ENCODE measurements around the gene CTSC. TPM values are rescaled to one million over a fixed set of nuclear protein-coding genes. Genes with fewer than 3 reads are reported as not detected.

Gene CTSC
- total RNA-seq, 1 experiment from 2014 or later = 38.0 TPM

DNA sequence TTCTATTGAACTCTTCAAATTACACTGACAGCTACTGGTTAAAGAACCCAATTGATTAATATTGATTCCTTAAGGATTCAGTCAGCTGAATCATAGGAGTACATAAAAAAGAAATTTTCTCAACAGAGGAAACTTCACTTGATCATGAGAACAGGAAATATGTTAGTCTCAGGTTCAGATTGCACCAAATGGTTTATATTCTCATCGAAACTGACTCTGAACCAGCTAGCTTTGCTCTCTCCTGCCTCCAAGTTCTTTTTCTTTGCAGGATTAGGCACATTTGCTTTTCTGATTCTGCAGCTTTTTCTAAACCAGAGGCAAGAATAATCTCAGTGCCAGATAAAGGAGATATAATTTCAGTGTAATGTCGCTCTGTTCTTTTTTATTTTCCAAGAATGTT lies 33.2 kb upstream of the CTSC start:
- Histone ChIP-seq H4K20me1 (ENCODE audit: insufficient read depth) (no peaks in the 10 kb centered on the region), H3K27ac (ENCODE audit: low read depth, low read length) (no peak overlapping the region), H2AFZ (ENCODE audit: low read depth, low read length, poor library complexity, severe bottlenecking) (no peak overlapping the region), H3K4me3 (replicated peaks in 1 of 2; ENCODE audit: low read depth in 1 of 2, low read length in 2 of 2) (no peak overlapping the region), H3K9ac (ENCODE audit: low read length) (no peak overlapping the region), H3K36me3 (ENCODE audit: control insufficient read depth in 1 of 2, insufficient read depth in 2 of 2, low read length in 2 of 2) (no peaks in the 10 kb centered on the region), H3K9me2 (ENCODE audit: insufficient read depth) (no peaks in the 10 kb centered on the region), H3K4me1 (ENCODE audit: control insufficient read depth in 1 of 2, insufficient read depth in 2 of 2, low read length in 2 of 2) (no peaks in the 10 kb centered on the region), H3K9me3 (ENCODE audit: control insufficient read depth in 1 of 2, insufficient read depth in 1 of 2, low read depth in 1 of 2, low read length in 2 of 2) (no peaks in the 10 kb centered on the region), H3K4me2 (ENCODE audit: low read length) (no peak overlapping the region), H3K27me3 (ENCODE audit: insufficient read depth, low read length) (no peaks in the 10 kb centered on the region), H3K79me2 (ENCODE audit: insufficient read depth, low read length) (no peaks in the 10 kb centered on the region)
- no peak for ATAC-seq
- ChIA-PET RAD21 (ENCODE audit: low non-redundant PET in 1 of 2, low total read pairs in 2 of 2, uncharacterized antibody in 2 of 2, unreplicated experiment in 2 of 2) (no interaction called here), CTCF (no interaction called here), POLR2A (no interaction called here)
- intact Hi-C loops (cut with micrococcal nuclease) = no loop called here
- BruUV-seq (replicated peaks) = no TSS peak
- no peak for TF ChIP-seq EGR1 (IDR thresholded peaks at IDR 0.05; ENCODE audit: low read depth)
- no peak for TF ChIP-seq SIN3A (IDR thresholded peaks at IDR 0.05; ENCODE audit: low read depth)
- TF ChIP-seq, protein P1, sequence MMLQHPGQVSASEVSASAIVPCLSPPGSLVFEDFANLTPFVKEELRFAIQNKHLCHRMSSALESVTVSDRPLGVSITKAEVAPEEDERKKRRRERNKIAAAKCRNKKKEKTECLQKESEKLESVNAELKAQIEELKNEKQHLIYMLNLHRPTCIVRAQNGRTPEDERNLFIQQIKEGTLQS (IDR thresholded peaks at IDR 0.05) = no peak
- no peak for TF ChIP-seq ZBTB33 (IDR thresholded peaks at IDR 0.05; ENCODE audit: extremely low read depth, insufficient replicate concordance, low read length)
- TF ChIP-seq ZFX (IDR thresholded peaks at IDR 0.05) = no peak
- no peak for TF ChIP-seq FOSL1 (IDR thresholded peaks at IDR 0.05; ENCODE audit: low read depth)
- no peak for TF ChIP-seq ELF1 (IDR thresholded peaks at IDR 0.05; ENCODE audit: borderline replicate concordance, low read depth)
- no peak for TF ChIP-seq JUND (IDR thresholded peaks at IDR 0.05)
- TF ChIP-seq TCF7L2 (IDR thresholded peaks at IDR 0.05; ENCODE audit: borderline replicate concordance, extremely low read depth, insufficient read depth, insufficient read length) = no peak
- no peak for TF ChIP-seq EZH2phosphoT487 (IDR thresholded peaks at IDR 0.05; ENCODE audit: borderline replicate concordance)
- TF ChIP-seq CEBPB (IDR thresholded peaks at IDR 0.05; ENCODE audit: low read depth) = no peak
- TF ChIP-seq ZNF274 (IDR thresholded peaks at IDR 0.05; ENCODE audit: low read depth, low read length) = no peak
- no peak for TF ChIP-seq POLR2AphosphoS5 (IDR thresholded peaks at IDR 0.05; ENCODE audit: low read depth, low read length)
- no peak for TF ChIP-seq SRF (IDR thresholded peaks at IDR 0.05; ENCODE audit: low read depth)
- TF ChIP-seq SP1 (IDR thresholded peaks at IDR 0.05; ENCODE audit: low read depth) = no peak
- TF ChIP-seq CTCF (IDR thresholded peaks at IDR 0.05 in 2 of 3, conservative IDR thresholded peaks at IDR 0.05 in 1 of 3; ENCODE audit: borderline replicate concordance in 1 of 3, insufficient read depth in 1 of 3, low read depth in 2 of 3, low read length in 2 of 3) = no peak
- TF ChIP-seq RAD21 (IDR thresholded peaks at IDR 0.05; ENCODE audit: low read depth) = no peak
- TF ChIP-seq REST (IDR thresholded peaks at IDR 0.05; ENCODE audit: low read depth) = no peak
- TF ChIP-seq, protein P2, sequence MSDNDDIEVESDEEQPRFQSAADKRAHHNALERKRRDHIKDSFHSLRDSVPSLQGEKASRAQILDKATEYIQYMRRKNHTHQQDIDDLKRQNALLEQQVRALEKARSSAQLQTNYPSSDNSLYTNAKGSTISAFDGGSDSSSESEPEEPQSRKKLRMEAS (IDR thresholded peaks at IDR 0.05) = no peak
- DNase-seq (ENCODE audit: low read depth, low spot score) = no peak

Data from HCT116 (cell line).